ENCODE measurements around the gene KRT37. TPM values are rescaled to one million over a fixed set of nuclear protein-coding genes. Genes with fewer than 3 reads are reported as not detected.
"Not testable (repeated sequence)": the region's sequence is repeated elsewhere in the genome, so short reads cannot be mapped to it uniquely, and the experiment has no call there.

KRT37 gene
- total RNA-seq, 1 experiment from 2014 or later, result not detected

DNA sequence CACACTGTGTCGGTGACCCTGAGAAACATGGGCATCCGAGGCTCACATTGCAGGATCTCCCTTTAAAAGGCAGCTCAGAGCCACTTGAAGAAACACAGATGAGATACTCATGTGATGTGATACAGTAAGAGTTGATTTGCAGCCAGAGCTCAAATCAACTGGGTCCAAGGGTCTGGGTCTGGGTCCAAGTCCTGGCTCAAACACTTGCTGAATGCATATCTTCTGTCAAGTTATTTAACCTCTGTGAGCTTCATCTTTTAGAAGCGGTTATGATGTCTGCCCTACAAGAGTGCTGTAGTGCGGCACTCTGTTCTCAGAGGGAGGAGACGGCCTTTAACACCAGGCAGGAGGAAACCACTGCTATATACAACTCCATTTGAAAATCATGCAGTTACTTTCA is 10.0 kb upstream of the KRT37 start:
- Mint-ChIP-seq H3K27ac (ENCODE audit: unreplicated experiment) (no peak overlapping the region), H3K4me1 (ENCODE audit: low read depth, unreplicated experiment) (peaks cover 5% of the 10 kb centered on the region), H3K27me3 (ENCODE audit: unreplicated experiment) (no peaks in the 10 kb centered on the region), H3K36me3 (ENCODE audit: insufficient read depth, unreplicated experiment) (no peaks in the 10 kb centered on the region), H3K9me3 (ENCODE audit: low read depth, unreplicated experiment) (no peaks in the 10 kb centered on the region), H3K4me3 (ENCODE audit: low read depth, unreplicated experiment) (no peak overlapping the region)
- no peak for TF ChIP-seq CTCF (IDR thresholded peaks at IDR 0.05; ENCODE audit: unreplicated experiment)
- intact Hi-C loops (cut with micrococcal nuclease; ENCODE audit: unreplicated experiment), result no loop called here
- DNase-seq, result no peak
- BruUV-seq (replicated peaks), result no TSS peak
- CTCF ChIA-PET, result interaction anchor here (1.2 to 2.5 kb wide), 3 partner anchors 17 to 115 kb away, joined by 3 to 11 read pairs (median 5); no protein-coding TSS in a partner anchor

- no peak for TF ChIP-seq CTCF (IDR thresholded peaks at IDR 0.05; ENCODE audit: unreplicated experiment)
- no peaks in the 10 kb centered on the region for H3K9me3 Mint-ChIP-seq (ENCODE audit: low read depth, unreplicated experiment)
- intact Hi-C loops (cut with micrococcal nuclease; ENCODE audit: unreplicated experiment), result no loop called here
- H3K36me3 Mint-ChIP-seq (ENCODE audit: insufficient read depth, unreplicated experiment), result no peaks in the 10 kb centered on the region
- H3K4me1 Mint-ChIP-seq (ENCODE audit: low read depth, unreplicated experiment), result peaks cover 2% of the 10 kb centered on the region
- H3K4me3 Mint-ChIP-seq (ENCODE audit: low read depth, unreplicated experiment), result no peak overlapping the region
- no TSS peak for BruUV-seq (replicated peaks)
- no peak overlapping the region for H3K27ac Mint-ChIP-seq (ENCODE audit: unreplicated experiment)
- CTCF ChIA-PET, result interaction anchor here (1.2 to 2.5 kb wide), 3 partner anchors 17 to 115 kb away, joined by 3 to 11 read pairs (median 5); no protein-coding TSS in a partner anchor
- H3K27me3 Mint-ChIP-seq (ENCODE audit: unreplicated experiment), result no peaks in the 10 kb centered on the region
- no peak for DNase-seq
Observed at GRCh38 chr17:41434005-41434404, 9.6 kb upstream of the KRT37 start.

DNA sequence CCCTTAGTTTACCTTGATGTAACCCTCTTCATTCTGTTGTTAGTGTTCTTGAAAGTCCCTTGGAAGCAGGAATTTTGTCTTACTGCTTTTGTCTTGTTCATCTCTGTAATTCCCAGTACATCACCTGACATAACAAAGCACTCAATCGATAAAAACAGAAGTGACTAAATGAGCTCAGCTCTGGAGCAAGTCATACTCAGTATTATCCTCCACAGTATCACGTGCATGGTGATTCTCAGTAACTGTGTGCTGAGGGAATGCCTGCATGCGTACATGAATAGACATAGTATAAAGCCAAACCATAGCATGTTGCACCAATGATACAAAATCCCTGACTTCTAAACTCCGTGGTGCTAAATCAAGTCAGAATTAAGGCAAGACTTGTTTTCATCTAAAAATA is 9.2 kb upstream of the KRT37 start:
- Mint-ChIP-seq H3K9me3 (ENCODE audit: low read depth, unreplicated experiment) (no peaks in the 10 kb centered on the region), H3K4me1 (ENCODE audit: low read depth, unreplicated experiment) (peaks cover 6% of the 10 kb centered on the region), H3K36me3 (ENCODE audit: insufficient read depth, unreplicated experiment) (no peaks in the 10 kb centered on the region), H3K27me3 (ENCODE audit: unreplicated experiment) (no peaks in the 10 kb centered on the region), H3K4me3 (ENCODE audit: low read depth, unreplicated experiment) (no peak overlapping the region), H3K27ac (ENCODE audit: unreplicated experiment) (no peak overlapping the region)
- TF ChIP-seq CTCF (IDR thresholded peaks at IDR 0.05; ENCODE audit: unreplicated experiment), result no peak
- CTCF ChIA-PET, result interaction anchor here (1.2 to 2.5 kb wide), 3 partner anchors 16 to 115 kb away, joined by 3 to 11 read pairs (median 5); no protein-coding TSS in a partner anchor
- BruUV-seq (replicated peaks), result no TSS peak
- intact Hi-C loops (cut with micrococcal nuclease; ENCODE audit: unreplicated experiment), result no loop called here
- no peak for DNase-seq

DNA sequence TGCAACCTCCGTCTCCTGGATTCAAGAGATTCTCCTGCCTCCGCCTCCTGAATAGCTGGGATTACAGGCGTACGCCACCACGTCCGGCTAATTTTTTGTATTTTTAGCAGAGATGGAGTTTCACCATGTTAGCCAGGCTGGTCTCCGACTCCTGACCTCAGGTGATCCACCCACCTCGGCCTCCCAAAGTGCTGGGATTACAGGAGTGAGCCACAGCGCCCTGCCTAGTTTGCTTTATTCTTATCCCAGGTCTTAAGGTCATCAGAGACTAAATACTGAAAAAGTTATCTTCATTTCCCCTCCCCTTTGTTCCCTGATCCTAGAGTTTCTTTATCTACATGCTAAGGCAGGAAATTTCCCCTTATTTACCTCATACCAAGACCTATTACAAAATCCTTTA is 6.0 kb upstream of the KRT37 start:
- CTCF ChIA-PET, result interaction anchor here (1.1 kb wide), 1 partner anchor 118 kb away, joined by 3 read pairs; no protein-coding TSS in a partner anchor
- intact Hi-C loops (cut with micrococcal nuclease; ENCODE audit: unreplicated experiment); BruUV-seq (replicated peaks); H3K4me3 Mint-ChIP-seq (ENCODE audit: low read depth, unreplicated experiment); H3K36me3 Mint-ChIP-seq (ENCODE audit: insufficient read depth, unreplicated experiment); H3K27ac Mint-ChIP-seq (ENCODE audit: unreplicated experiment); H3K27me3 Mint-ChIP-seq (ENCODE audit: unreplicated experiment); H3K4me1 Mint-ChIP-seq (ENCODE audit: low read depth, unreplicated experiment); DNase-seq; H3K9me3 Mint-ChIP-seq (ENCODE audit: low read depth, unreplicated experiment): not testable (repeated sequence)

DNA sequence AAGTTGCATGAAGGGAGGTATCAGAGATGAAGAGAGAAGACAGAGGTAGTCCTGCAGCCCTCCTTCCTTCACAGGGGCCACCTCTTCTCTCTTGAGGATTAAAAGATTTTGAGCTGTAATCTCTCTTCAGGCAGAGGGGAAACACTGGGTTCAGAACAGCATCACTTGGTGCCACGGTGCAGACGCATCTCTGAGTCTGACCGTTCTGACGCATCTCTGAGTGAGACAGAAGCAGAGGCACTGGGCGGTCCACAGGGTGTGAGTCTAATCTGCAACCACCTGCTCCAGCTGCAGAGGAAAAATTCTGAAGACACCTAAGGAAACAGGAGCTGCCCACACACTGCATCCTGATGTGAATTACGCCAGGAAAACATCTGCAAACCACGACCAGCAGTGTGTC is 5.3 kb upstream of the KRT37 start:
- intact Hi-C loops (cut with micrococcal nuclease; ENCODE audit: unreplicated experiment), result no loop called here
- BruUV-seq (replicated peaks), result no TSS peak
- Mint-ChIP-seq H3K27ac (ENCODE audit: unreplicated experiment) (no peak overlapping the region), H3K27me3 (ENCODE audit: unreplicated experiment) (no peaks in the 10 kb centered on the region), H3K4me3 (ENCODE audit: low read depth, unreplicated experiment) (no peak overlapping the region), H3K36me3 (ENCODE audit: insufficient read depth, unreplicated experiment) (no peaks in the 10 kb centered on the region), H3K9me3 (ENCODE audit: low read depth, unreplicated experiment) (no peaks in the 10 kb centered on the region), H3K4me1 (ENCODE audit: low read depth, unreplicated experiment) (peaks cover 8% of the 10 kb centered on the region)
- no peak for TF ChIP-seq CTCF (IDR thresholded peaks at IDR 0.05; ENCODE audit: unreplicated experiment)
- CTCF ChIA-PET, result interaction anchor here (1.1 kb wide), 1 partner anchor 119 kb away, joined by 3 read pairs; no protein-coding TSS in a partner anchor
- DNase-seq, result no peak

All from Calu3 (cell line).